ENCODE measurements around the gene NSUN6.

NSUN6 gene

GRCh38 chr10:18651324-18652007 is at the start of gene NSUN6:
TSS of gene NSUN6 (minus strand) at chr10:18651587. CDS start at chr10:18651203, 384 bp downstream.
- DNase-seq, result peak; percentile 91 to 94 (median 93)

- peak; percentile 29 to 62 (median 47) for DNase-seq
Observed at GRCh38 chr10:18699849-18700840, 48.8 kb upstream of the NSUN6 start.

GRCh38 chr10:18690541-18690940 is 39.2 kb upstream of the NSUN6 start:
- no peak for DNase-seq

- peak in 1 of 3 donors; percentile 31 for DNase-seq
Observed at GRCh38 chr10:18689498-18689897, 38.1 kb upstream of the NSUN6 start.

GRCh38 chr10:18687706-18688105 is 36.3 kb upstream of the NSUN6 start:
- no peak for DNase-seq

GRCh38 chr10:18687195-18687594 is 35.8 kb upstream of the NSUN6 start:
- DNase-seq, result no peak

GRCh38 chr10:18685555-18685954 is 34.2 kb upstream of the NSUN6 start:
- no peak for DNase-seq

- DNase-seq, result no peak
Observed at GRCh38 chr10:18684953-18685352, 33.6 kb upstream of the NSUN6 start.

GRCh38 chr10:18684416-18684815 is 33.0 kb upstream of the NSUN6 start:
- DNase-seq, result no peak

- peak in 2 of 3 donors; percentile 26 to 41 for DNase-seq
Observed at GRCh38 chr10:18683427-18683826, 32.0 kb upstream of the NSUN6 start.

- DNase-seq, result no peak
Observed at GRCh38 chr10:18681971-18682411, 30.6 kb upstream of the NSUN6 start.

- DNase-seq, result no peak
Observed at GRCh38 chr10:18681366-18681765, 30.0 kb upstream of the NSUN6 start.

GRCh38 chr10:18680754-18681153 is 29.4 kb upstream of the NSUN6 start:
- no peak for DNase-seq

- DNase-seq, result no peak
Observed at GRCh38 chr10:18675086-18675801, 23.9 kb upstream of the NSUN6 start.

- DNase-seq, result no peak
Observed at GRCh38 chr10:18668026-18668425, 16.6 kb upstream of the NSUN6 start.

- no peak for DNase-seq
Observed at GRCh38 chr10:18666810-18667209, 15.4 kb upstream of the NSUN6 start.

GRCh38 chr10:18665815-18666558 is 14.6 kb upstream of the NSUN6 start:
- no peak for DNase-seq

GRCh38 chr10:18664841-18665478 is 13.6 kb upstream of the NSUN6 start:
- DNase-seq, result no peak

GRCh38 chr10:18660816-18661431 is 9.5 kb upstream of the NSUN6 start:
- DNase-seq, result no peak

GRCh38 chr10:18659819-18660535 is 8.6 kb upstream of the NSUN6 start:
- DNase-seq, result peak in 2 of 3 donors; percentile 24 to 27

Data from suppressor macrophage treated with lipopolysaccharide for 1 hour (primary cell).